AG09309 (cell line): ENCODE results near the gene EXT2.

Experiments used
- DNase-seq: peaks from one replicate; pipeline ENCODE4 v3.0.0-alpha.2; 2010; ENCODE audit warnings: low read depth
- H3K4me3 ChIP-seq: 2 replicates; pipeline ENCODE4 v1.5.1; 2011; ENCODE audit warnings: mild to moderate bottlenecking, low read depth, low read length, moderate library complexity; ENCODE audit not compliant: control insufficient read depth
- CTCF ChIP-seq: IDR thresholded peaks from 2 replicates; pipeline ENCODE4 v1.5.1; 2011; ENCODE audit warnings: mild to moderate bottlenecking, low read depth, low read length, inconsistent platforms; ENCODE audit not compliant: insufficient read depth, control insufficient read depth; ENCODE audit errors: missing control alignments

Gene EXT2

GRCh38 chr11:44157019-44157418 is 61.5 kb downstream of the EXT2 start:
- DNase-seq: no peak
- TF ChIP-seq CTCF: no peak
- H3K4me3 ChIP-seq: no peak overlapping the region

GRCh38 chr11:44158384-44158783 is 62.9 kb downstream of the EXT2 start:
- no peak for TF ChIP-seq CTCF
- no peak overlapping the region for H3K4me3 ChIP-seq
- no peak for DNase-seq

- no peak overlapping the region for H3K4me3 ChIP-seq
- DNase-seq: no peak
- TF ChIP-seq CTCF: no peak
Observed at GRCh38 chr11:44159848-44160721, 64.6 kb downstream of the EXT2 start.

- DNase-seq: no peak
- TF ChIP-seq CTCF: no peak
- H3K4me3 ChIP-seq: no peak overlapping the region
Observed at GRCh38 chr11:44162004-44162403, 66.5 kb downstream of the EXT2 start.

- no peak for DNase-seq
- no peak for TF ChIP-seq CTCF
- H3K4me3 ChIP-seq: no peak overlapping the region
Observed at GRCh38 chr11:44162662-44163061, 67.2 kb downstream of the EXT2 start.

GRCh38 chr11:44165432-44165831 is 70.0 kb downstream of the EXT2 start:
- H3K4me3 ChIP-seq: no peak overlapping the region
- TF ChIP-seq CTCF: no peak
- no peak for DNase-seq
